Ovary (tissue), 3 donors: ENCODE data around the gene GULP1.

Experiments
- CTCF ChIP-seq, 3 donors: fragments of 450-650 bp in 2 of 3; fragments of 200-600 bp in 1 of 3; IDR thresholded peaks; one replicate each; pipeline versions ENCODE4 v1.5.1 to v1.8.0; 2016 to 2022; ENCODE audit warnings: antibody characterized with exemption in 3 of 3, mild to moderate bottlenecking in 1 of 3
- EP300 ChIP-seq: sonication (generic); formaldehyde crosslinking; IDR thresholded peaks from one replicate; pipeline ENCODE4 v1.6.1; 2017; ENCODE audit warnings: antibody characterized with exemption
- POLR2A ChIP-seq: fragments of 450-650 bp; IDR thresholded peaks from one replicate; pipeline ENCODE4 v1.6.1; 2017; ENCODE audit warnings: antibody characterized with exemption, mild to moderate bottlenecking, moderate library complexity
- donor health status: DM: no; HTN: no; CAD: no.

GRCh38 chr2:188399159-188399558 is 107.5 kb downstream of the GULP1 start:
- TF ChIP-seq POLR2A (no peak), CTCF (IDR thresholded peaks at IDR 0.05) (no peak), EP300 (no peak)
